ENCODE data around the gene PIK3CB. TPM values are rescaled to one million over a fixed set of nuclear protein-coding genes. Genes with fewer than 3 reads are reported as not detected.
"Not testable (repeated sequence)": the region's sequence is repeated elsewhere in the genome, so short reads cannot be mapped to it uniquely, and the experiment has no call there.

PIK3CB gene
- total RNA-seq, 4 donors from 2014 or later: 24.9 to 94.7 (median 36.8) TPM

DNA sequence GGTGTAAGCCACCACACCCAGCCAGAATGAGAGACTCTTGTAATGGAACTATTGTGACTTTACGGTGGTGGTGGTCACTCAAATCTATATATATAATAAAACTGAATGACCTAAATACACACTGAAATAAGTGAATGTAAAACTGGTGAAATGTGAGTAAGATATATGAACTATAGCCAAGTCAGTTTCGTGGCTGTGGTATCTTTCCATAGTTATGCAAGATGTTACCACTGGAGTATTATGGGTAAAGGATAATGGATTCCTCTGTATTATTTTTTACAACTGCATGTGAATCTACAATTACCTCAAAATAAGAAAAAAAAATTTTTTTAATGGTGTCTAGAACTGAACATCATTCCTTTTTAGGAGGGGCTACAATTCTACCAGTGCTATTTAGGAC is 21.9 kb downstream of the PIK3CB start:
- in situ Hi-C loops (cut with MboI; ENCODE audit: low sequenced_read_pairs in 4 of 4) (no loop called here), intact Hi-C loops (cut with DNase I; ENCODE audit: low total_unique reads) (no loop called here)
- DNase-seq: no peak
- no peak for ATAC-seq
- Histone ChIP-seq H3K27me3 (no peaks in the 10 kb centered on the region), H3K9me3 (no peaks in the 10 kb centered on the region), H3K4me1 (peaks cover 7 to 12% of the 10 kb centered on the region in 2 donors), H3K36me3 (no peaks in the 10 kb centered on the region), H3K27ac (no peak overlapping the region), H3K4me3 (no peak overlapping the region)
- TF ChIP-seq POLR2A (IDR thresholded peaks at IDR 0.05): no peak
- TF ChIP-seq, protein P1, sequence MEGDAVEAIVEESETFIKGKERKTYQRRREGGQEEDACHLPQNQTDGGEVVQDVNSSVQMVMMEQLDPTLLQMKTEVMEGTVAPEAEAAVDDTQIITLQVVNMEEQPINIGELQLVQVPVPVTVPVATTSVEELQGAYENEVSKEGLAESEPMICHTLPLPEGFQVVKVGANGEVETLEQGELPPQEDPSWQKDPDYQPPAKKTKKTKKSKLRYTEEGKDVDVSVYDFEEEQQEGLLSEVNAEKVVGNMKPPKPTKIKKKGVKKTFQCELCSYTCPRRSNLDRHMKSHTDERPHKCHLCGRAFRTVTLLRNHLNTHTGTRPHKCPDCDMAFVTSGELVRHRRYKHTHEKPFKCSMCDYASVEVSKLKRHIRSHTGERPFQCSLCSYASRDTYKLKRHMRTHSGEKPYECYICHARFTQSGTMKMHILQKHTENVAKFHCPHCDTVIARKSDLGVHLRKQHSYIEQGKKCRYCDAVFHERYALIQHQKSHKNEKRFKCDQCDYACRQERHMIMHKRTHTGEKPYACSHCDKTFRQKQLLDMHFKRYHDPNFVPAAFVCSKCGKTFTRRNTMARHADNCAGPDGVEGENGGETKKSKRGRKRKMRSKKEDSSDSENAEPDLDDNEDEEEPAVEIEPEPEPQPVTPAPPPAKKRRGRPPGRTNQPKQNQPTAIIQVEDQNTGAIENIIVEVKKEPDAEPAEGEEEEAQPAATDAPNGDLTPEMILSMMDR (IDR thresholded peaks at IDR 0.05 in 4 of 5, conservative IDR thresholded peaks at IDR 0.05 in 1 of 5): no peak

DNA sequence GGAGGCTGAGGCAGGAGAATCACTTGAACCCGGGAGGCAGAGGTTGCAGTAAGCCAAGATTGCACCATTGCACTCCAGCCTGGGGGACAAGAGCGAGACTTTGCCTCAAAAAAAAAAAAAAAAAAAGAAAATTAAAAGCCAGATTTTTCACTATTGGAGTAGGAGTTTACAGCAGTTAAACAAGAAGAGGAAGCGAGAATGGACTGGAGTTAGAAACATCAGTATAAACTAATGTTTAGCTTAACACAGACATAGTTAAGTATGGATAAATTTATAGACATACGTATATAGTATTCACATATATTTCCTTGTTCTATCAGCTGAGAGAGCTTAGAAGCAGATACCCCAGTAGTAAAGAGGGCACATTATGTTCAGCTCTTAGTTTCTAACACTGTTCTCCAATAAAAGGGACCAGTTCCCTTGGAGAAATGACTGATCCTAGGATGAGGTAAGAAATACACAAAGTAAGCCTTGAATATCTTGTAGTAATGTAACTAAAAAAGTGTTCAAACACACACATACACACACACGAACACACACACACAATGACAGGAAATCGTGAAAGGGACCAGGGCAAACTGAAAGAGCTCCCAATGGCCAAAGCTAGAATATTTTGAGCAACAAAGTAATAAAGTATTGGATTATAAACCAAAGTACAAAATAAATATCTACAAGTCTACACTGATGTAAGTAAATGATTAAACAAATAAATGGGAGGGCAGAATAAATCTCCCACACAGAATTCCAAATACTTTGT is 25.1 kb downstream of the PIK3CB start:
- no peak overlapping the region for H3K4me3 ChIP-seq
- no peaks in the 10 kb centered on the region for H3K9me3 ChIP-seq
- no peak for TF ChIP-seq POLR2A (IDR thresholded peaks at IDR 0.05)
- TF ChIP-seq, protein P1 (IDR thresholded peaks at IDR 0.05 in 4 of 5, conservative IDR thresholded peaks at IDR 0.05 in 1 of 5): no peak
- in situ Hi-C loops (cut with MboI; ENCODE audit: low sequenced_read_pairs in 4 of 4) (no loop called here), intact Hi-C loops (cut with DNase I; ENCODE audit: low total_unique reads) (no loop called here)
- ATAC-seq: no peak
- H3K4me1 ChIP-seq: peaks cover 13 to 19% of the 10 kb centered on the region in 2 donors
- no peak for DNase-seq
- no peaks in the 10 kb centered on the region for H3K36me3 ChIP-seq
- H3K27ac ChIP-seq: no peak overlapping the region
- H3K27me3 ChIP-seq: no peaks in the 10 kb centered on the region

DNA sequence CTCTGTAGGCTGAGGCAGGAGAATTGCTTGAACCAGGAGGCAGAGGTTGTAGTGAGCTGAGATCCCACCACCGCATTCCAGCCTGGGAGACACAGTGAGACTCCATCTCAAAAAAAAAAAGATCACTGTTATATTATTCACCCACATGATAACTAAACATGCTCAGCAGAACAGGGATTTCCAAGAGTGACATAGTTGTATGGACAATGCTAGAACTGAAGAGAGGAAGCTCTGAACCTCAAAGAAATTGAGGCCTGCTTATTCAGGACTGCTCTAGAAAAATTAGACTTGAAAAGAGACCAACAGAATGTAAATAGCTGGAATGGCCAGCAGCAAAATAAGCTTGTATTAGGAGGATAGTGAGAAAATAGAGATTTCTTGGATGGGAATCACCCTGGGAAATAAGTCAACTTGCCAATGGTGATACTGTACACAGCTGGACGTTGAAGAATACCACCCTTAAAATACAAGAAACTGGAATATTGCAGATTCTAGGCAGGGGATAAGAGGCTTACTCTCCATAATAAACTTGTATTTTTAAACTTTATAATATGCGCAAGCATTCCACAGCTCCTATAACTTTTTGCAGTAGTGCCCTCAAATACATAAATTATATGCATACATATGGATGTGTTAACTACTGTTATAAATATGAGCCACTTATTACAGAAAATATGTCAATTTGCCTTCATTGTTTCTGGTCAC is 28.2 kb downstream of the PIK3CB start:
- in situ Hi-C loops (cut with MboI; ENCODE audit: low sequenced_read_pairs in 4 of 4) (no loop called here), intact Hi-C loops (cut with DNase I; ENCODE audit: low total_unique reads) (no loop called here)
- no peaks in the 10 kb centered on the region for H3K36me3 ChIP-seq
- no peaks in the 10 kb centered on the region for H3K9me3 ChIP-seq
- DNase-seq (no peak), ATAC-seq (no peak)
- no peak for TF ChIP-seq POLR2A (IDR thresholded peaks at IDR 0.05)
- TF ChIP-seq, protein P1 (IDR thresholded peaks at IDR 0.05 in 4 of 5, conservative IDR thresholded peaks at IDR 0.05 in 1 of 5): no peak
- H3K27me3 ChIP-seq: no peaks in the 10 kb centered on the region
- H3K4me3 ChIP-seq: no peak overlapping the region
- H3K27ac ChIP-seq: peak overlapping the region in 1 of 4 donors; percentile 18
- peaks cover 25 to 27% of the 10 kb centered on the region in 2 donors for H3K4me1 ChIP-seq

DNA sequence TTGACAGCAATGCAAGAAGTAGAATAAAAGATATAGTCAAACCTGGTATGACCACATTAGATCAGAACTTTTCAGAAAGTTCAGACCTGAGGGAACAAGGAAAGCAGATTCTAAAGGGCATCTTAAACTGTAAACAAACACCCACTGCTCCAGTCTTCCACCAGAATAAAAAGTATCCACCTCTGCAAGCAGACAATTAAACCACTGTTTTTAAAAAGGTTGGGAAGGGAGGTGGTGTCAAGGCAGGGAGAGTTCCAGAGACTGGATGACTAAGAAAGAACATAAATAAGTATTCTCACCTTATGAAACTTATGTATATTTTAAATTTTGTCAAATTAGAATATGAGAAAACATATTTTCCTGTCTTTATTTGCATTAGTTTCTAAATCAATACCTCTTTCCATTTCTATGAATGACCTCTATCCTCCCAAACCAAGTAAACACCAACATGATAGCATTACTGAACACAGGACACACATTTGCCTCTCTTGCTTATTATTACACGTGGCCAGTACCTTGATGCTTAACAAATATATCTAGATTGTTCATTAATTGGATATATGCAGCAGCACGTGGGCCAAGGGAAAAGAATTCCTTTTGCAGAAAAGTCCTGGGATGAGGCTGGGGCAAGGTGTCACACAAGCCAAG is 31.6 kb downstream of the PIK3CB start:
- Histone ChIP-seq H3K27ac (peak overlapping the region; percentile 73 to 85 (median 78)), H3K9me3 (no peaks in the 10 kb centered on the region), H3K4me1 (peaks cover 41 to 44% of the 10 kb centered on the region in 2 donors), H3K4me3 (no peak overlapping the region), H3K36me3 (no peaks in the 10 kb centered on the region), H3K27me3 (no peaks in the 10 kb centered on the region)
- ATAC-seq (no peak), DNase-seq (no peak)
- TF ChIP-seq, protein P1 (IDR thresholded peaks at IDR 0.05 in 4 of 5, conservative IDR thresholded peaks at IDR 0.05 in 1 of 5): no peak
- no peak for TF ChIP-seq POLR2A (IDR thresholded peaks at IDR 0.05)
- in situ Hi-C loops (cut with MboI; ENCODE audit: low sequenced_read_pairs in 4 of 4): no loop called here
- intact Hi-C loops (cut with DNase I; ENCODE audit: low total_unique reads): no loop called here

DNA sequence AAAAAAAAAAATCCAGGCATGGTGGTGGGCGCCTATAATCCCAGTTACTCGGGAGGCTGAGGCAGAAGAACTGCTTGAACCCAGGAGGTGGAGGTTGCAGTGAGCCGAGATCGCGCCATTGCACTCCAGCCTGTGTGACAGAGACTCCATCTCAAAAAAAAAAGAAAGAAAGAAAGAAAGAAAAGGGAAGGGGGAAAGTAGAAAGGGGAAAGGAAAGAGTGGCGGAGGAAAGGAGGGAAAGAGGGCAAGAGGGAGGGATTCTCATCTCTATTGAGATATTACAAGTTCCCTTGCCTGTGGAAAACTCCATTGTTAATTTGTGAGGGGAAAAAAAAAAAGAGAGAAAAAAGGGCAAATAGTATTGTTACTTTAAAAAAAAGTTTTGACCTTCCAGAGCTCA is 32.5 kb downstream of the PIK3CB start:
- Histone ChIP-seq H3K4me1 (peaks cover 44% of the 10 kb centered on the region in 2 donors), H3K27ac (peak overlapping the region; percentile 73 to 85 (median 78))
- ATAC-seq; DNase-seq; intact Hi-C loops (cut with DNase I; ENCODE audit: low total_unique reads); H3K27me3 ChIP-seq; H3K9me3 ChIP-seq; in situ Hi-C loops (cut with MboI; ENCODE audit: low sequenced_read_pairs in 4 of 4); H3K36me3 ChIP-seq; H3K4me3 ChIP-seq: not testable (repeated sequence)
